ENCODE results near the gene NF1. TPM values are rescaled to one million over a fixed set of nuclear protein-coding genes. Genes with fewer than 3 reads are reported as not detected.

Gene NF1
- total and polyA plus RNA-seq, 2 of the 13 experiments (the other 11 are each of a cell fraction or from before 2014, with no cell fraction given) = 21.5 to 26.5 TPM

GRCh38 chr17:31293581-31293980 is 198.8 kb downstream of the NF1 start:
- no TSS peak for BruUV-seq (replicated peaks)
- H3K4me3 ChIP-seq (replicated peaks in 1 of 3; ENCODE audit: insufficient read depth in 1 of 3, low read depth in 2 of 3, low read length in 3 of 3) = no peak overlapping the region
- H4K20me1 ChIP-seq (ENCODE audit: insufficient read depth, low read length) = no peaks in the 10 kb centered on the region
- H2AFZ ChIP-seq (ENCODE audit: low read length) = no peak overlapping the region
- no peak for ATAC-seq
- DNase-seq (ENCODE audit: low spot score) = no peak
- no peaks in the 10 kb centered on the region for H3K4me1 ChIP-seq (ENCODE audit: insufficient read depth, low read length)
- in situ Hi-C loops (cut with HindIII; ENCODE audit: extremely low pct_ligation_motif_present, low pct_unique_long_range_greater_than_20kb) (no loop called here), intact Hi-C loops (cut with micrococcal nuclease; ENCODE audit: unreplicated experiment) (no loop called here)
- H3K36me3 ChIP-seq (replicated peaks in 1 of 2; ENCODE audit: control insufficient read depth in 1 of 2, insufficient read depth in 2 of 2, low read length in 2 of 2) = no peaks in the 10 kb centered on the region; a peak in 2 of 5 replicates
- ChIA-PET CTCF (ENCODE audit: low intra/inter-chr PET ratio, low total read pairs) (no interaction called here), POLR2A (no interaction called here)
- H3K27ac ChIP-seq (ENCODE audit: extremely low read length, insufficient read depth, low read length) = no peak overlapping the region
- no peak overlapping the region for H3K4me2 ChIP-seq (ENCODE audit: low read depth, low read length)
- no peaks in the 10 kb centered on the region for H3K79me2 ChIP-seq (ENCODE audit: insufficient read depth, low read length)
- no peaks in the 10 kb centered on the region for H3K27me3 ChIP-seq (ENCODE audit: control insufficient read depth in 1 of 2, insufficient read depth in 2 of 2, low read length in 2 of 2)
- no peak overlapping the region for H3K9ac ChIP-seq (ENCODE audit: insufficient read depth, low read depth, low read length)
- no peak for FAIRE-seq
- TF ChIP-seq ZBTB4 (CRISPR knock-in tag; IDR thresholded peaks at IDR 0.05; ENCODE audit: borderline replicate concordance) = no peak
- TF ChIP-seq ERF (CRISPR knock-in tag; IDR thresholded peaks at IDR 0.05) = no peak
- no peak for TF ChIP-seq ZNF10 (CRISPR knock-in tag; IDR thresholded peaks at IDR 0.05; ENCODE audit: borderline replicate concordance, low read depth)
- no peak for TF ChIP-seq ZBTB7B (CRISPR knock-in tag; IDR thresholded peaks at IDR 0.05)
- TF ChIP-seq, protein P1, sequence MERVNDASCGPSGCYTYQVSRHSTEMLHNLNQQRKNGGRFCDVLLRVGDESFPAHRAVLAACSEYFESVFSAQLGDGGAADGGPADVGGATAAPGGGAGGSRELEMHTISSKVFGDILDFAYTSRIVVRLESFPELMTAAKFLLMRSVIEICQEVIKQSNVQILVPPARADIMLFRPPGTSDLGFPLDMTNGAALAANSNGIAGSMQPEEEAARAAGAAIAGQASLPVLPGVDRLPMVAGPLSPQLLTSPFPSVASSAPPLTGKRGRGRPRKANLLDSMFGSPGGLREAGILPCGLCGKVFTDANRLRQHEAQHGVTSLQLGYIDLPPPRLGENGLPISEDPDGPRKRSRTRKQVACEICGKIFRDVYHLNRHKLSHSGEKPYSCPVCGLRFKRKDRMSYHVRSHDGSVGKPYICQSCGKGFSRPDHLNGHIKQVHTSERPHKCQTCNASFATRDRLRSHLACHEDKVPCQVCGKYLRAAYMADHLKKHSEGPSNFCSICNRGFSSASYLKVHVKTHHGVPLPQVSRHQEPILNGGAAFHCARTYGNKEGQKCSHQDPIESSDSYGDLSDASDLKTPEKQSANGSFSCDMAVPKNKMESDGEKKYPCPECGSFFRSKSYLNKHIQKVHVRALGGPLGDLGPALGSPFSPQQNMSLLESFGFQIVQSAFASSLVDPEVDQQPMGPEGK (CRISPR knock-in tag; IDR thresholded peaks at IDR 0.05) = no peak
- TF ChIP-seq CREM (IDR thresholded peaks at IDR 0.05) = no peak
- no peak for TF ChIP-seq CREM (CRISPR knock-in tag; IDR thresholded peaks at IDR 0.05)
- no peak for TF ChIP-seq ZNF713 (CRISPR knock-in tag; IDR thresholded peaks at IDR 0.05)
- TF ChIP-seq, protein P2, sequence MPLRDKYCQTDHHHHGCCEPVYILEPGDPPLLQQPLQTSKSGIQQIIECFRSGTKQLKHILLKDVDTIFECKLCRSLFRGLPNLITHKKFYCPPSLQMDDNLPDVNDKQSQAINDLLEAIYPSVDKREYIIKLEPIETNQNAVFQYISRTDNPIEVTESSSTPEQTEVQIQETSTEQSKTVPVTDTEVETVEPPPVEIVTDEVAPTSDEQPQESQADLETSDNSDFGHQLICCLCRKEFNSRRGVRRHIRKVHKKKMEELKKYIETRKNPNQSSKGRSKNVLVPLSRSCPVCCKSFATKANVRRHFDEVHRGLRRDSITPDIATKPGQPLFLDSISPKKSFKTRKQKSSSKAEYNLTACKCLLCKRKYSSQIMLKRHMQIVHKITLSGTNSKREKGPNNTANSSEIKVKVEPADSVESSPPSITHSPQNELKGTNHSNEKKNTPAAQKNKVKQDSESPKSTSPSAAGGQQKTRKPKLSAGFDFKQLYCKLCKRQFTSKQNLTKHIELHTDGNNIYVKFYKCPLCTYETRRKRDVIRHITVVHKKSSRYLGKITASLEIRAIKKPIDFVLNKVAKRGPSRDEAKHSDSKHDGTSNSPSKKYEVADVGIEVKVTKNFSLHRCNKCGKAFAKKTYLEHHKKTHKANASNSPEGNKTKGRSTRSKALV (CRISPR knock-in tag; IDR thresholded peaks at IDR 0.05) = no peak
- 96% methylated on average over 2 of the region's 2 CpGs for WGBS (ENCODE audit: low lambda C conversion rate)
- H3K9me3 ChIP-seq (ENCODE audit: low read length) = no peaks in the 10 kb centered on the region
